HEK293 (cell line): ENCODE measurements around the gene RPS19BP1.

Experiments
- CTCF ChIA-PET: fragments of 350-600 bp; formaldehyde crosslinking; extraction: SDS; loops from one replicate; lab custom pipeline; 2021; ENCODE audit warnings: antibody characterized with exemption; lab: Yijun Ruan, JAX
- POLR2A ChIA-PET: fragments of 300-600 bp; formaldehyde crosslinking; extraction: SDS; loops from one replicate; lab custom pipeline; 2020; ENCODE audit warnings: antibody characterized with exemption, inconsistent platforms; lab: Yijun Ruan, JAX
- H3K27ac ChIP-seq: fragments of 200-500 bp; sonication (Bioruptor generic); 2 replicates; pipeline ENCODE4 v1.5.1; 2014; ENCODE audit warnings: low read depth, low read length, control low read depth, inconsistent platforms; ENCODE audit errors: extremely low read depth
- H3K36me3 ChIP-seq, 2 experiments: fragments of 200-500 bp in 1 of 2; sonication (Bioruptor generic) in 1 of 2; 1 replicate in 1 of 2; 2 replicates in 1 of 2; pipeline ENCODE4 v1.5.1; 2014 to 2017; ENCODE audit warnings: inconsistent platforms in 2 of 2, low read length in 2 of 2; ENCODE audit not compliant: control insufficient read depth in 2 of 2, insufficient read depth in 1 of 2
- H3K4me1 ChIP-seq: fragments of 200-500 bp; sonication (Bioruptor generic); 2 replicates; pipeline ENCODE4 v1.5.1; 2014; ENCODE audit warnings: mild to moderate bottlenecking, low read length, inconsistent platforms; ENCODE audit not compliant: control insufficient read depth, insufficient read depth
- H3K4me3 ChIP-seq: 2 replicates; pipeline ENCODE4 v1.5.1; 2011; ENCODE audit warnings: low read depth, mild to moderate bottlenecking, control low read depth, low read length, moderate library complexity
- H3K9me3 ChIP-seq: fragments of 200-500 bp; sonication (Bioruptor generic); 2 replicates; pipeline ENCODE4 v1.5.1; 2014; ENCODE audit warnings: low read depth, low read length, inconsistent platforms; ENCODE audit not compliant: control insufficient read depth, insufficient read depth
- GLIS1 ChIP-seq: fragments of 450-650 bp; formaldehyde crosslinking; IDR thresholded peaks from 2 replicates; pipeline ENCODE4 v1.5.1; 2016; ENCODE audit warnings: missing biosample characterization, missing genetic modification characterization
- IKZF3 ChIP-seq: fragments of 450-650 bp; IDR thresholded peaks from 2 replicates; pipeline ENCODE4 v1.5.0; 2018; ENCODE audit warnings: missing biosample characterization, mild to moderate bottlenecking, missing genetic modification characterization, moderate library complexity
- SETDB1 ChIP-seq: IDR thresholded peaks from one replicate; pipeline ENCODE4 v1.6.1; 2017; ENCODE audit warnings: mild to moderate bottlenecking, low read length, moderate library complexity, mixed read lengths; ENCODE audit not compliant: insufficient read length
- ZBTB48 ChIP-seq: fragments of 450-650 bp; formaldehyde crosslinking; IDR thresholded peaks from 2 replicates; pipeline ENCODE4 v1.5.1; 2016; ENCODE audit warnings: missing biosample characterization, missing genetic modification characterization
- ZBTB8A ChIP-seq: fragments of 450-650 bp; formaldehyde crosslinking; IDR thresholded peaks from 2 replicates; pipeline ENCODE4 v1.5.1; 2016; ENCODE audit warnings: missing biosample characterization, missing genetic modification characterization
- ZFP41 ChIP-seq: fragments of 450-650 bp; formaldehyde crosslinking; IDR thresholded peaks from 2 replicates; pipeline ENCODE4 v1.5.1; 2016; ENCODE audit warnings: missing biosample characterization, missing genetic modification characterization, borderline replicate concordance
- ZNF114 ChIP-seq: fragments of 450-650 bp; formaldehyde crosslinking; IDR thresholded peaks from 2 replicates; pipeline ENCODE4 v1.5.0; 2017; ENCODE audit warnings: missing biosample characterization, missing genetic modification characterization
- ZNF146 ChIP-seq: fragments of 450-650 bp; formaldehyde crosslinking; IDR thresholded peaks from 2 replicates; pipeline ENCODE4 v1.5.1; 2016; ENCODE audit warnings: missing biosample characterization, missing genetic modification characterization
- ZNF529 ChIP-seq: fragments of 450-650 bp; formaldehyde crosslinking; IDR thresholded peaks from 2 replicates; pipeline ENCODE4 v1.5.1; 2017; ENCODE audit warnings: missing genetic modification characterization, missing biosample characterization; ENCODE audit not compliant: insufficient replicate concordance
- ZNF555 ChIP-seq: fragments of 450-650 bp; formaldehyde crosslinking; conservative IDR thresholded peaks from 2 replicates; pipeline ENCODE4 v1.5.1; 2017; ENCODE audit warnings: missing biosample characterization, mild to moderate bottlenecking, missing genetic modification characterization, inconsistent platforms
- ZNF654 ChIP-seq: fragments of 450-650 bp; formaldehyde crosslinking; IDR thresholded peaks from 2 replicates; pipeline ENCODE4 v1.5.1; 2016; ENCODE audit warnings: low read depth, missing biosample characterization, missing genetic modification characterization
- ZNF837 ChIP-seq: fragments of 450-650 bp; formaldehyde crosslinking; IDR thresholded peaks from 2 replicates; pipeline ENCODE4 v1.5.1; 2016; ENCODE audit warnings: missing biosample characterization, missing genetic modification characterization
- TF ChIP-seq, protein P1 (sequence below): fragments of 450-650 bp; formaldehyde crosslinking; optimal IDR thresholded peaks from 2 replicates; pipeline ENCODE3; 2016; ENCODE audit warnings: missing biosample characterization, mild to moderate bottlenecking, missing genetic modification characterization
- TF ChIP-seq, protein P2 (sequence below): fragments of 450-650 bp; formaldehyde crosslinking; IDR thresholded peaks from 2 replicates; pipeline ENCODE4 v1.5.1; 2017; ENCODE audit warnings: missing biosample characterization, missing genetic modification characterization
- TF ChIP-seq, protein P3 (sequence below): fragments of 450-650 bp; formaldehyde crosslinking; IDR thresholded peaks from 2 replicates; pipeline ENCODE4 v1.5.1; 2016; ENCODE audit warnings: missing biosample characterization, missing genetic modification characterization
- TF ChIP-seq, protein P4 (sequence below): sonication (generic); formaldehyde crosslinking; IDR thresholded peaks from 2 replicates; pipeline ENCODE4 v1.8.1; 2022; ENCODE audit warnings: mild to moderate bottlenecking, moderate library complexity, missing genetic modification reagents

RPS19BP1 gene

DNA sequence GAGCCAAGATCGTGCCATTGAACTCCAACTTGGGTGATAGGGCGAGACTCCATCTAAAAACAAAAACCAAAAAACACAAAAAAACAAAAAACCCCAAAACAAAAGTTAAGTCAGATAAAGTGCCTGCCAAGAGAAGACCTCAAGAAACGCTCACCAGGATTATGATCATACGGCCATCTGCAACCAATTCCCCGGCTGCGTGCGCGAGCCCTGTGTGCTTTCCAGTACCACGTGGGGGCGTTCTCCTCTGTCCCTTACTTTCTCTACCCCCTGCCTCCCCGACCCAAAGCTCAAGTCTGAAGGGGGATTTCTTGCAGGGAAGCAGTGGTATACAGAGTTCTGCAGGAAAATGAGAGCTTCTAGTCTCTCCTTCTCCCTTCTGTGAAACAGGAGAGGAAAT, 10.5 kb upstream of the RPS19BP1 start:
- Histone ChIP-seq H3K4me3 (no peak overlapping the region), H3K36me3 (no peaks in the 10 kb centered on the region), H3K9me3 (no peaks in the 10 kb centered on the region), H3K27ac (no peak overlapping the region), H3K4me1 (no peaks in the 10 kb centered on the region)
- CTCF ChIA-PET: interaction anchor here (0.5 to 5.2 kb wide), 16 partner anchors 9 to 497 kb away, joined by 3 to 29 read pairs (median 4); no protein-coding TSS in a partner anchor
- TF ChIP-seq ZNF654 (peak; percentile 59), ZNF555 (tag by site-specific recombination) (no peak), ZNF837 (tag by site-specific recombination) (no peak), IKZF3 (tag by site-specific recombination) (0 out of 2 replicates have a peak, but pooled peaks have one; percentile 35), GLIS1 (tag by site-specific recombination) (0 out of 2 replicates have a peak, but pooled peaks have one; percentile 22), ZBTB48 (tag by site-specific recombination) (peak; percentile 65; the same call in 1 of the 2 replicates)
- TF ChIP-seq, protein P1, sequence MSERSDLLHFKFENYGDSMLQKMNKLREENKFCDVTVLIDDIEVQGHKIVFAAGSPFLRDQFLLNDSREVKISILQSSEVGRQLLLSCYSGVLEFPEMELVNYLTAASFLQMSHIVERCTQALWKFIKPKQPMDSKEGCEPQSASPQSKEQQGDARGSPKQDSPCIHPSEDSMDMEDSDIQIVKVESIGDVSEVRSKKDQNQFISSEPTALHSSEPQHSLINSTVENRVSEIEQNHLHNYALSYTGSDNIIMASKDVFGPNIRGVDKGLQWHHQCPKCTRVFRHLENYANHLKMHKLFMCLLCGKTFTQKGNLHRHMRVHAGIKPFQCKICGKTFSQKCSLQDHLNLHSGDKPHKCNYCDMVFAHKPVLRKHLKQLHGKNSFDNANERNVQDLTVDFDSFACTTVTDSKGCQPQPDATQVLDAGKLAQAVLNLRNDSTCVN (tag by site-specific recombination): peak; percentile 16
- TF ChIP-seq, protein P2, sequence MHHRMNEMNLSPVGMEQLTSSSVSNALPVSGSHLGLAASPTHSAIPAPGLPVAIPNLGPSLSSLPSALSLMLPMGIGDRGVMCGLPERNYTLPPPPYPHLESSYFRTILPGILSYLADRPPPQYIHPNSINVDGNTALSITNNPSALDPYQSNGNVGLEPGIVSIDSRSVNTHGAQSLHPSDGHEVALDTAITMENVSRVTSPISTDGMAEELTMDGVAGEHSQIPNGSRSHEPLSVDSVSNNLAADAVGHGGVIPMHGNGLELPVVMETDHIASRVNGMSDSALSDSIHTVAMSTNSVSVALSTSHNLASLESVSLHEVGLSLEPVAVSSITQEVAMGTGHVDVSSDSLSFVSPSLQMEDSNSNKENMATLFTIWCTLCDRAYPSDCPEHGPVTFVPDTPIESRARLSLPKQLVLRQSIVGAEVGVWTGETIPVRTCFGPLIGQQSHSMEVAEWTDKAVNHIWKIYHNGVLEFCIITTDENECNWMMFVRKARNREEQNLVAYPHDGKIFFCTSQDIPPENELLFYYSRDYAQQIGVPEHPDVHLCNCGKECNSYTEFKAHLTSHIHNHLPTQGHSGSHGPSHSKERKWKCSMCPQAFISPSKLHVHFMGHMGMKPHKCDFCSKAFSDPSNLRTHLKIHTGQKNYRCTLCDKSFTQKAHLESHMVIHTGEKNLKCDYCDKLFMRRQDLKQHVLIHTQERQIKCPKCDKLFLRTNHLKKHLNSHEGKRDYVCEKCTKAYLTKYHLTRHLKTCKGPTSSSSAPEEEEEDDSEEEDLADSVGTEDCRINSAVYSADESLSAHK (tag by site-specific recombination): peak; percentile 70
- TF ChIP-seq, protein P3, sequence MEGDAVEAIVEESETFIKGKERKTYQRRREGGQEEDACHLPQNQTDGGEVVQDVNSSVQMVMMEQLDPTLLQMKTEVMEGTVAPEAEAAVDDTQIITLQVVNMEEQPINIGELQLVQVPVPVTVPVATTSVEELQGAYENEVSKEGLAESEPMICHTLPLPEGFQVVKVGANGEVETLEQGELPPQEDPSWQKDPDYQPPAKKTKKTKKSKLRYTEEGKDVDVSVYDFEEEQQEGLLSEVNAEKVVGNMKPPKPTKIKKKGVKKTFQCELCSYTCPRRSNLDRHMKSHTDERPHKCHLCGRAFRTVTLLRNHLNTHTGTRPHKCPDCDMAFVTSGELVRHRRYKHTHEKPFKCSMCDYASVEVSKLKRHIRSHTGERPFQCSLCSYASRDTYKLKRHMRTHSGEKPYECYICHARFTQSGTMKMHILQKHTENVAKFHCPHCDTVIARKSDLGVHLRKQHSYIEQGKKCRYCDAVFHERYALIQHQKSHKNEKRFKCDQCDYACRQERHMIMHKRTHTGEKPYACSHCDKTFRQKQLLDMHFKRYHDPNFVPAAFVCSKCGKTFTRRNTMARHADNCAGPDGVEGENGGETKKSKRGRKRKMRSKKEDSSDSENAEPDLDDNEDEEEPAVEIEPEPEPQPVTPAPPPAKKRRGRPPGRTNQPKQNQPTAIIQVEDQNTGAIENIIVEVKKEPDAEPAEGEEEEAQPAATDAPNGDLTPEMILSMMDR (tag by site-specific recombination): 0 out of 2 replicates have a peak, but pooled peaks have one; percentile 13
- POLR2A ChIA-PET: interaction anchor here (0.5 to 1.0 kb wide), 2 partner anchors 501 to 1898 kb away, joined by 3 read pairs; no protein-coding TSS in a partner anchor

DNA sequence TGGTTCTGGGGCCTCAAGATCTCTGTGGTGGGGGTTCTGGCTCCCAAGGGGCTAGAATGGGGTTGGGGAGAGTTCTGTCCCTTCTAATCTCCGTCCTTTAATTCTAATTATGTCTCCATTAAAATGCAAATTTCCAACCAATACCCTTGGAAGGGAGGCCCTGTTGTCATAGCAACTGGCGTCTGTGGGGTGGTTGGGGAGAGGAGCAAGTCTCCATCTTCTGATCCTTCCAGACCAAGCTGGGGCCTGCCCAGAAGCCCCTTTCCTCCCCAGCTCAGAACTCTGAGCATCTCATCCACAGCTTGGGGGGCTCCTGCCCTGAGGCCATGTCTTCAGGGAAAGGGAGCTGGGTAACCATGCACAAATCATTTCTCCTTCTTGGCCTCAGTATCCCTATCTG, 5.4 kb upstream of the RPS19BP1 start:
- CTCF ChIA-PET: interaction anchor here (0.7 to 1.8 kb wide), 5 partner anchors 268 to 502 kb away, joined by 3 to 8 read pairs (median 3); no protein-coding TSS in a partner anchor
- TF ChIP-seq ZNF529 (tag by site-specific recombination) (no peak), ZNF114 (no peak), ZFP41 (tag by site-specific recombination) (no peak), SETDB1 (no peak), IKZF3 (tag by site-specific recombination) (no peak), ZBTB8A (tag by site-specific recombination) (no peak), ZNF146 (tag by site-specific recombination) (no peak)
- TF ChIP-seq, protein P4, sequence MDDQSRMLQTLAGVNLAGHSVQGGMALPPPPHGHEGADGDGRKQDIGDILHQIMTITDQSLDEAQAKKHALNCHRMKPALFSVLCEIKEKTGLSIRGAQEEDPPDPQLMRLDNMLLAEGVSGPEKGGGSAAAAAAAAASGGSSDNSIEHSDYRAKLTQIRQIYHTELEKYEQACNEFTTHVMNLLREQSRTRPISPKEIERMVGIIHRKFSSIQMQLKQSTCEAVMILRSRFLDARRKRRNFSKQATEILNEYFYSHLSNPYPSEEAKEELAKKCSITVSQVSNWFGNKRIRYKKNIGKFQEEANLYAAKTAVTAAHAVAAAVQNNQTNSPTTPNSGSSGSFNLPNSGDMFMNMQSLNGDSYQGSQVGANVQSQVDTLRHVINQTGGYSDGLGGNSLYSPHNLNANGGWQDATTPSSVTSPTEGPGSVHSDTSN (CRISPR knock-in tag): no peak
- H3K4me1 ChIP-seq: no peaks in the 10 kb centered on the region
- no peaks in the 10 kb centered on the region for H3K9me3 ChIP-seq
- no peaks in the 10 kb centered on the region for H3K36me3 ChIP-seq
- POLR2A ChIA-PET: interaction anchor here (1.0 kb wide), 1 partner anchor 503 kb away, joined by 3 read pairs; no protein-coding TSS in a partner anchor
- H3K27ac ChIP-seq: no peak overlapping the region
- no peak overlapping the region for H3K4me3 ChIP-seq
